ENCODE measurements around the gene SLC9A7.
"Not testable (repeated sequence)": the region's sequence is repeated elsewhere in the genome, so short reads cannot be mapped to it uniquely, and the experiment has no call there.

The SLC9A7 gene

DNA sequence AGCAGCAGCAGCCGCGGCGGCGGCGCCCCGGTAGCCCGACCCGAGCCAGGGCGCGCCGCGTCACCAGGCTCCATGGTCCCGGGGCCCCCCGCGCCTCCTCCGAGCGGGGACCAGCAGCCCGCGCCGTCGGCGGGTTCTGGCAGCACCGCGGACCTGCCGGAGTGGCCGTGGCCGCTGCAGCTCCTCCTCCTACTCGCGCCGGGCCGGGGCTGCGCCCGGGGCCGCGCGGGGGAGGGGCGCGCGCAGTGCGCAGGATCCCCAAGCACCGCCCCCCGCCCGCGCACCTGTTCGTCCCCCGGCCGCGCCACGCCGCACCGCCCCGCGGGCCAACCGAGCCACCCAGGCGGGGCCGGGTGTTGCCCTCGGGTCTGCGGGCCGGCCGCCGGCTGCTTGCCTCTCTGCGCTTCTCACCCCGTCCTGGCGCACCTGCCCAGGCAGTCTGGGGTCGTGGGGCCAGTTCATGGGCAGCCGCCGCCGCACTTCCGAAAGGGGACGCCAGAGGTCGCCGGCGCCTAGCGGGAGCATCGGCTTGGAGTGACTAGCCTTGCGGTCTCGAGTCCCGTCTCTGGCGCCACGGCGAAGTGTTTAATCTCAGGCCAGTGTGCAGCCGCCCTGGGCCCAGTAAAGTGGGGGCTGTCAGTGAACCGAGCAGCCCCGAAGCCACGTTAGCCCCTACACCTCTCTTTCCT lies at the start of gene SLC9A7:
Gene SLC9A7 (minus strand): TSS at position 163 of the 689 bp plus-strand sequence. CDS start 89 bp downstream, at position 74.
- peak; percentile 69 for DNase-seq (ENCODE audit: low read depth)

DNA sequence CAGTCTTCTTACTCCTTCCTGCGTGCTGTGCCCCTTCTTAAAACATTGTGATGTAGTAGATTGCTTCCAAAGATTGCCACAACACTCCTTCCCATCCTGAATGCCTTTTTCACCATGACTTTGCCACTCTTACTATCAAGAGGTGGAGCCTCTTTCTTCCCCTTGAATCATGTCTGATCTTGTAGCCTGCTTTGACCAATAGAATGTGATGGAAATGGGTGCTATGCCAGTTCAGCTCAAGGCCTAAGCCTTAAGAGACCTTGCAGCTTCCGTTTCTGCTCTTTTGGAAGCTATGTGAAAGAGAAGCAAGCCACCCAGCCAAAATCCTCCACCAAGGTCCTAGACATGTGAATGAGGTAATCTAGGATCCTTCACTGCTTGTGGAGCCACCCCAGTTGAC lies 46.4 kb upstream of the SLC9A7 start:
- no peak for DNase-seq (ENCODE audit: low read depth)

DNA sequence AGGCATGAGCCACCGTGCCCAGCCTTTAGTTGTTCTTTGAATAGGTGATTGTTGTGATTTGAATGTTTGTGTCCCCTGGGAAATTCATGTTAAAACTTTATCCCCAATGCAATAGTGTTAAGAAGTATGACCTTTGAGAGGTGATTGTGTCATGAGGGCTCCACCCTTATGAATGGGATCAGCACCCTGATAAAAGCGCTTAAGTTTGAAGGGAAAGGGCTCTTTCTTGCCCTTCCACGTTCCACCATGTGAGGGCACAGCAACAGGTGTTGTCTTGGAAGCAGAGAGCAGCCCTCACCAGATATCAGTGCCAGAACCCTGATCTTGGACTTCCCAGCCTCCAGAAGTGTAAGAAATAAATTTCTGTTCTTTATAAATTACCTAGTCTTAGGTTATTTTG lies 44.2 kb upstream of the SLC9A7 start:
- no peak for DNase-seq (ENCODE audit: low read depth)

DNA sequence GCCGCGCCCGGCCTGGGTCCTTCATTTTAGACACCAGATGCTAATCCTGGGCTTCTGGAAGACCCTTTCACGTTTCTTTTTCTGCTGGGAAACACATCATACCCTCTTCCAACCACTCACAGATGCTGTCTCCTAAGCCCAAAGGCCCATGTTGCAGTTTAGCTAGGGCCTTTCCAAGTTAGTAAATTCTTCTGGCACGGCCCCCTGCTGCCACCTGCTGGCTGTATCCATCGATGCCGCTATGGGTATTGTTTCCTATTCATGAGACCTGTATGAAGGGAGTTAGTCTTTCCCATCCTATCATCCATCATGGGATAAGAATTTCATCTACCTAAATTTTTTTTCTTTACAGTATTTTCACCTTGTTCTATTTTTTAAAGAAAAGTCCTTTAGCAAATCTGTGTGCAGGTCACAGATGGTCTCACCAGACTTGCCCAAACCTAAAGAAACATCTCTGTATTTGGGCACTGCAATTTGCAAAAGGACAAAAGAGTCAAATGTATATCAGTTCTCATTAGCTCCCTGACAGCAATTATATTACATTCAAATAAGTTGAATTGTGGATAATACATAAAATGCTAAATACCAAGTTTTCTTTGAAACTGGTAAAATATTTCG lies 37.8 kb upstream of the SLC9A7 start:
- peak; percentile 54 for DNase-seq (ENCODE audit: low read depth)

DNA sequence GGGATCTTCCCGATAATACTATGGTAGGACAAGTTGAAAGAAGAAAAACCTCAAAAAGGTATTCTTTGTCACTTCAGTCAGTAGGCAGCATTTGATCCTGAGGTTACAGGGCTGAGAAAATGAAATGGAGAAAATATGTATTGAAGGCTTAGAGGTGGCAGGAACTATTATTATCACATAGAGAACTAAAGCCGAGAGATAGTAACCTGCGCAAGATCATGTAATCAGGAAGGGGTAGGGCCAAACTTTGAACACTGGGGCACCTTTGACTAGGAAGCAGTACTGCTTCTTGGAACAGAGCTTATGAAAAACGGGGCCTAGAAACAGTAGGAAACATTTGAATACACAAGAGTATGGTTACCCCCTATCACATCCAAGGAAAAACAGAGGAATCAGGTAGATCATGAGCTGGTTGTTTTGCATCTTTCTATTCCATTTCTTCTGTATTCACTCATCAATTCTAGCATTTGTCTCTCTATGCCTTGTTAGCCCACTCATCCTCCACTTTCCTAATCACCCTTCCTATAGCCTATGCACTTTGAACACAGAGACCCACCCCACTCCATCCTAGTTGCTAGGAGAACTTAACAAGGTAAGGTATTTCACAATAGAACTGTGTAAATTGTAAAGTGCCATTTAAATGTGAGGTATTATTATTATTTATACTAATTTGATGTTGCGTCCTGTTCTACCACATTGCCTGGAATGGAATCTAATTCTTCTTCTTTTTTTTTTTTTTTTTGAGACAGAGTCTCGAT lies 34.6 kb upstream of the SLC9A7 start:
- DNase-seq (ENCODE audit: low read depth), result no peak

DNA sequence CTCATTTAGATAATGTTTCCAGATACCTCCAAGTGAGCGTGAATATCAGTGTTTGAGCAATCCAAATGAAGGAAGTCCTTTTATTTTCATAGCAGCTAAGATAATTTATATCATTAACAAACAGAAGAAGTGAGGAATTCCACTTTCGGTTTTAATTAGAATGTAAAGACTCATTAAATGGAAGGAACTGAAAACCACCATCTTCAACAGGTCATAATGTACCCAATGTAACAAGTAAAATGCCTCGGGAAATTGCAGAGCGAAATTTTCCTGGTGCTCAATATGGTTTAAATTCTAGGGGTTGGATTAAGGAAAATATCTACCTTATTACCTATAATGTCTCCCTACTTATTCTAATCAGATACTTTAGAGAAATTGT lies 33.9 kb upstream of the SLC9A7 start:
- DNase-seq (ENCODE audit: low read depth), result no peak

DNA sequence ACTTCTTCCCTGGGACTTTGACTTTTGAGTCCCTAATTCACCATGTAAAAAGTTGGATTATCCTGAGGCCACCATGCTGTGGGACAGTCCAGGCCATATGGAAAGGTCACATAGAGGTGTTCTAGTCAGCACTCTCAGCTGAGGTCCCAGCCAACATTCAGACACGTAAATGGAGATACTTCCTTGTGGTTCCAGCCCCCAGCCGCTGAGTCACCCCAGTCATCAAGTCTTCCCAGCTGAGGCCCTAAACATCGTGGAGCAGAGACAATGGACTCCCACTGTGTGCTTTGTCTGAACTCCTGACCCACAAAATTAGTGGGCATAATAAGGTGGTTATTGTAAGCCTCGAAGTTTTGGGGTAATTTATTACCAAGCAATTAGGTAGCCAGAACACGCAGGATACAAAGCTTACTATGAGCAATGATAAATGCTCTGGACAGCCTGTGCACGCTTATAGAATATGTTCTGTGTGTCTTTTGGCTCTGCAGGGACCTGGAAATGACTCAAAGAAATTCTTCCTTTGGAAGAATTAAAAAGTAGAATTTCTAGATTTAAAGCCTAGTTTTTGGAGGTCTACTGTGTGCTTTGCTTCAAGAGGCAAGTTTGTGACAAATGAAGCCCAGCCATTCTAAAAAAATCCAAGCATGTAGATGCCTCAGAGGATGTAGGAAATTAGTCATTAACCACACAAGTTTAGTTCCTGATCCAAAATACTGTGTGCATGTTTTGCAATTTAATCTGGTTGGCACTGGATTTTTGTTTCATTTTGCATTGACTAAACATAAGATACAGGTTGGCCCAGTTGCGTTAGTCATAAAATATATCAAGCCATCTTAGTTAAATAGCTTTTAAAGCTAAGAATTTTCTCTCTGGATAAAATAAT lies 33.2 kb upstream of the SLC9A7 start:
- DNase-seq (ENCODE audit: low read depth), result no peak

DNA sequence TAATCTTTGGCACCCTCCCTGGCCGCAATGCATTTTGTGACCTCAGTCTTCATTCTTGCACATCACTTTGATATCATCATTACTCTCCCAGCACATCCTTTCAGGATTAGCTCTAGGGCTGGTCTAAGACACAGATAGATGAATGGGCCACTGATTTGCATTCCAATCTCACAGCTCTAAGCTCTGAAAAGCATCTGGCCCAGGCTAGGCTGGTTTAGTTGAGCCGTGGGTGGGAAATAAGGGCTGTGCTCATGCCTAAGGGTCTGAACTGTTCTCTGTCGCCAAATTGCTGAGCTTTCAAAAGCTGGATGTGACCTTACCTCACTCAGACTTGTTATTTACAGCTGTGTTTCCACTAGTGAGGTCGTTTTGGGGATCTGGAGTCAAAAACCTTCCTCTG lies 30.0 kb upstream of the SLC9A7 start:
- DNase-seq (ENCODE audit: low read depth), result no peak

DNA sequence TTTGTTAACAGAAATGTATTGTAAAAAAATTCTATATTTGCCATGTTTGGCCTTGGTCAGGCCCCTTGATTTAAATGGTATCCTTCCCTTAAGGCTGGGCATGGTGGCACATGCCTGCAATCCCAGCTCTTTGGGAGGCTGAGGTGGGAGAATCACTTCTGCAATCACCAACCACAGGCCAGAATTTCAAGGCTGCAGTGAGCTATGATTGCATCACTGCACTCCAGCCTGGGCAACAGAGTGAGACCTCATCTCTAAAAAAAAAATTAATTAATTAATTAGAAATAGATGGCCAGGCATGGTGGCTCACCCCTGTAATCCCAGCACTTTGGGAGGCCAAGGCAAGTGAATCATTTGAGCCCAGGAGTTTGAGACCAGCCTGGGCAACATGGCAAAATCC lies 25.5 kb upstream of the SLC9A7 start:
- DNase-seq (ENCODE audit: low read depth), result not testable (repeated sequence)

DNA sequence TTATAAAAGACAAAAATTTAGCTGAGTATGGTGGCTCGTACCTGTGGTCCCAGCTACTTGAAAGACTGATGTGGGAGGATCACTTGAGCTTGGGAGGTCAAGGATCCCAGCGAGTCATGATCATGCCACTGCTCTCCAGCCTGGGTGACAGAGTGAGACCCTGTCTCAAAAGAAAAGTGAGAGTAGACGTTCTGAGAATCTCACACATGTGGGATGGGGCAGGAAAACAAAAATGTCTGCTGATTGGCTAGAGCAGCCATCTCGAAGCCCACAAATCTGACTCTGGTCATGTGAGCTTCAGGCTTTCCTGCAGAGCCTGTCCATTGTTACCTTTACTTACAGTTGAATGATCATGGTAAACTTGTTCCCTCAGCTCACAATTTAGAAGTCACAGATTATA lies 23.1 kb upstream of the SLC9A7 start:
- no peak for DNase-seq (ENCODE audit: low read depth)

DNA sequence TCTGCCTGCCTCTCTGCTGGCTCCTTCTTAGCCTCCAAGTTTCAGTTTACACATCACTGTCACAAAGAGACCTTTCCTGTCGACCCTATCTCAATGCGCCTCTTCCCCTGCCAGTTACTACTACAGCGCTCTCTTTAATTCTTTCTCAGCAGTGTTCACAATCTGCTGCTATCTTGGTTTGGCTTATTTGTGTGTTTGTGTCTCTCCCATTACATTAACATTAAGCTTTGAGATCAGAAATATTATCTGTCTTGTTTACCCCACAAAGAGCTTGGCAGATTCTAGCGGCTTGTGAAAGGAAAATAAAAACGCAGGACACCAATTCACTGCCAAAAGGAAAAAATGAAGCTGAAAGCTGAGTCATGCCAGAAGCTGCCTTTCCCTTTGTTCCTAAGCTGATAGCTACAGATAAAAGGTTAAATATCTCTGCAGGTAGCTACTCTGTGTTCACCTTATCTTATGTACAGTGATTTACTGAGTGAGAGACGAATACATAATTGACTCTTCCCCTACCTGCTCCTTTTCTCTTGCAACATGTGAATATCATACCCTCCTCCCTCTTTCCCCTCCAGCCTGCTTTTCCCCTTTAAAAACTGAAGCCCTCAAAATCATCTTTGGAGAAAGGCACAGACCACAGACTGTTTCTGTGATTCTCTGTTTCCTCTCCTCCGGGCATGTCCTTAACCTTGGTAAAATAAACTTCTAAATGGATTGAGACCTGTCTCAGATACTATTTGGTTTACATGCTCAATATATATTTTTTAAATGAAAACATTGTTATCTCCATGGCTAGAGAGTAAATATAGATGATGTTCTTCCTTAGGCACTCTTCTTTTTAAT lies 19.3 kb upstream of the SLC9A7 start:
- DNase-seq (ENCODE audit: low read depth), result no peak

DNA sequence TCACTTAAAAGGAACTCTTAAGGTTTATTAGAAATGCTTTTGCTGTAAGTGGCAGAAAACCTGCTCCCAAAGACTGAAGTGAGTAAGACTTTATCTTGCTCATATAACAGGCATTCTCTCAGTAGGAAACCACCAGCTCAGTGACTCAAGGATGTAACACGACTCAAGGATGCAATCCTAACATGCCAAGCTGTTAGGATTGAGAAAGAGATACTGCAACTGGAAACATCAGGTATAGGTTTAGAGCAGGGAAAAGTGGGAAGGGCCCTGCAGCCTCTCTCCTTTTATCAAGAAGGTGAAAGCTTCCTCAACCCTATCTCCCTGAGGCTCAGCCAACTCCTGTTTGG lies 11.9 kb upstream of the SLC9A7 start:
- no peak for DNase-seq (ENCODE audit: low read depth)

DNA sequence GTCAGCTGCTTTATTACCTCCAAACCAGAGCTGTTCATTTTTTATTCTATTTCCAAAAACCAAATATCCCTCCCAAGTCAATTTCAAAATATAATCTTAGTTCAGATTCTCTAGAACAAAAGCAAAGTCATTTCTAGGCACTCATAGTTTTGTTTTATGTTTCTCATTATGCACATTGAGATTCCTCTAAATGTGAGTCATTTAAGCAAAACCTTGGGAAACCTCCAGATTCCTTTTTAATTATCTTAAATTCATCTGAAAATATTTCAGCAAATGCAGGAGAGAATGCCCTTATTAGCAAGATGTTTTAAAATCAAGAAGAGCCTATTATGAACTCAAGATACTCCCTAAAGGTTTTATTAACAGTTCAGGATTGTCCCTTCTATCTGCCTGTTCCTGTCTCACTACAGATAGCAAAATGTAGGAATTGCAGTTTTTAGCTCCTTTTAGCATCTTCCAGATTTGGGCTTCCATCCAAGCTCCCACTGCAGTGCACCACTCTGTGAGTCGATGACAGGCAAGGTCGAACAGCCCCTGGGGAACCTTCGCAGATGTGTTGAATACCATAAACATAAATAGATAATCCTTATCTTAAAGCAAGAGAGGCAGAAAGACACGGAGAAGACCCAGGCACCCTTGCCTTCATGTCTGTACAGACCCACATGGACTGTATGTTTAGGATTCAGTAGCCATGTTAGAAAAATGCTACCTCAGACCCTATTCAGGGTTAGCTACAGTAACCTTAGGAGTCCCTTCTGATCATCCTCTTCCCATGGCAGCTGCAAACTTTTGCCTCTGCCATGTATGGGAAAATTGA lies 11.3 kb upstream of the SLC9A7 start:
- no peak for DNase-seq (ENCODE audit: low read depth)

DNA sequence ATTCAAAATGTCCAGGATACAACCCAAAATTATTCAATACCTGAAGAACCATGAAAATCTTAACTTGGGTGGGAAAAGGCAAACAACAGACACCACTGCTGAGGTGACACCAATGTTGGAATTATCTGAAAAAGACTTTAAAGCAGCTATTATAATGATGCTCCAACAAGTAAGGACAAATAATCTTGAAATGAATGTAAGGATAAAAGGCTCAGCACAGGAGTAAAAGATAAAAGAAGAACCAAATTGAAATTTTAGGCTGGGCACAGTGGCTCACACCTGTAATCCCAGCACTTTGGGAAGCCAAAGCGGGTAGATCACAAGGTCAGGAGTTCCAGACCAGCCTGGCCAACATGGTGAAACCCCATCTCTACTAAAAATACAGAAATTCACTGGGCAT lies 4.0 kb upstream of the SLC9A7 start:
- DNase-seq (ENCODE audit: low read depth), result no peak

DNA sequence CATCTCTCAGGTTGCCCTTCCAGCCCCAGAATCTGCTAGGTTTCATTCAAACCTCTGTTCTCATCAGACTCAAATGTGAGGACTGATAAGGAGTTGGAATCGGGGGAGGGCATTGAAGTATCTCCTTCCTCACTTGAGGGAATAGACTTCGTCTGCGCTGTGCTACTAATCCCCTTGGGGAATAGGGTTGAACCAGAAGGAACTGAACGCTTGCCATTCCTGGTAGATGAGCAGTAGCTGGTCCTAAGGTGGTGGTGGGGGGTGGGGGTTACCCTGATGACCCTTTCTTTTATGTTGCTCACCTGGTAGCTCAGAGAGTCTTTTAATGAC lies 692 bp upstream of the SLC9A7 start:
- no peak for DNase-seq (ENCODE audit: low read depth)

DNA sequence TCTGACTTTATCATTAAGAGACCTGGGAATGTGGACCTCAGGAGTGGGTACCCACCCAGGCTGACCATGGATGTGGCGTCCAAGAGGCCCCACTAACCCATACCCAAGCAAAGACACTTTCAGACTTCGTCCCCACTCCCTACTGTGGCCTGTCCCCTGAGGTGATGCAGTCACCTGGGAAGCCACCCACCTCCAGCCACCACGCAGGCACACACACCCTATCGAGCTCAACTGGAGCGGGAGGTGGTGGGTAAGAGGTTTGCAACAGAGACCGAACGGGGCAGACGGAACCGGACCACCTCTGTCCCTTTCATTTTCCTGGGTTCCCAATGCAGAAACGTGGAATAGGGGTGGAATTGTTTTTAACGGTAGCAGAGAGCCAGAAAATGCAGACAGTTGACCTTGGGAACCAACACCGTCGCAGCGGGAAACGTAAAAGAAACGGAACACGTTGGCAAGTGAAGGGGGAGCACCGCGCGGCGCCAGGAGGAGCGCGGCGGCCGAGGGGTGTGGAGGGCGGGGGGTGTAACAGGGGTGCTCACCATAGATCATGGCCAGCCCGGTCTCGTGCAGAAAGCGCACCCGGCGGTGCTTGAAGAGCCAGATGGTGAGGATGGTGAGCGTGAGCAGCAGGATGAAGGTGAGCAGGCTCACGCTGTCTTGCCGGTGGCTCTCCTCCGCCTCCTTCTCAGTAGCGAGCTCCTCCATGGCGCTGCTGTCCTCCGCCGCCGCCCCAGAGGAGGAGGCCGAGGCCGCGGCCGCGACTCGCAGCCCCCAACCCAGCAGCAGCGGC lies 559 bp downstream of the SLC9A7 start:
- DNase-seq (ENCODE audit: low read depth), result peak; percentile 7

DNA sequence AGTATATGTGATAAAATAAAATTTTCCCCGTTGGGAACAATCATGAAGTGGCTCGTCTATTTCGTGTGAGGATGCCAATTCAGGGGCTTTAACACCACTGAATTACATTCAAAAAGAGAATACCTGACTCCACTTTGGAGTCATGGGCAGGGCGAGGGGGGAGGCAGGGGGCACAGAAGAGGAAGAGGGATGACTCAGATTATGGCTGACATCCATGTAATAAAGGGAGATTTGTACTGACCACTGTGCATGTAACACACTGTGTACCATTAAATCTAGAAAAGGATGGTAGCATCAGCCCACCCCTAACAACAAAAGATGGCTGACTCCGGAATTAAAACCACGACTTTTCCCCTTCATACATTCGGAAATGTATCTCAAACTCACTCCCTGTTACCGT lies 1.3 kb downstream of the SLC9A7 start:
- DNase-seq (ENCODE audit: low read depth), result no peak

DNA sequence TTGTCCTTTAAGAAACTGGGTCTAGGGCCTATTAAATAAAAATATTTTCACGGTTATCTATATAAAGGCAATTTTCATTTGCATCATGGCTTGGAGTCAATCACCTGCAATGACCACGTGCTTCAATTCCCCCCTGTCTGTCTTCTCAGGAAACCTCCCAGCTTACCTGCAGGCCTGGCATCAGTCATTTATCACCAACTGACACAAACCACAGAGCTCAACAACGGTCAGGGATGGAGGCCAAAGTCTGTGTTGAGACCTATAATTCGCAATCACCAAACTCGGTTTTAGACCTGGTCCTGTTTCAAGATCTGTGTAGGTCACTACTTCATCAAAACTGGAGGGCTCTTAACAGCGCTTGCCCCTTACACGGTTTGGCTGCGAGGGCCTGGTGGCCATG lies 1.9 kb downstream of the SLC9A7 start:
- DNase-seq (ENCODE audit: low read depth), result no peak

DNA sequence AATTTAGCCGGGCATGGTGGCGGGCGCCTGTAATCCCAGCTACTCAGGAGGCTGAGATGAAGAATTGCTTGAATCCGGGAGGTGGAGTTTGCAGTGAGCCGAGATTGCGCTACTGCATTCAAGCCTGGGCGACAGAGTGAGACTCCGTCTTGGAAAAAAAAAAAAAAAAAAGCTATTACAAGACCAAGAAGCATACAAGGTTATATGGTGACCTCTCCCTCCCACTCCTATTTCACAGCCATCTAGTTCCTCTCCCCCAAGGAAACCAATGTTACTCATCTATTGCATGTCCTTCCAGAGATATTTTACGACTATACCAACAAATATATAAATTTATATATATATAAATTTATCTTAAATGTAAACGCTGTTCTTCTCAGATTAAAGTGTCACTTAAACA lies 3.2 kb downstream of the SLC9A7 start:
- no peak for DNase-seq (ENCODE audit: low read depth)

DNA sequence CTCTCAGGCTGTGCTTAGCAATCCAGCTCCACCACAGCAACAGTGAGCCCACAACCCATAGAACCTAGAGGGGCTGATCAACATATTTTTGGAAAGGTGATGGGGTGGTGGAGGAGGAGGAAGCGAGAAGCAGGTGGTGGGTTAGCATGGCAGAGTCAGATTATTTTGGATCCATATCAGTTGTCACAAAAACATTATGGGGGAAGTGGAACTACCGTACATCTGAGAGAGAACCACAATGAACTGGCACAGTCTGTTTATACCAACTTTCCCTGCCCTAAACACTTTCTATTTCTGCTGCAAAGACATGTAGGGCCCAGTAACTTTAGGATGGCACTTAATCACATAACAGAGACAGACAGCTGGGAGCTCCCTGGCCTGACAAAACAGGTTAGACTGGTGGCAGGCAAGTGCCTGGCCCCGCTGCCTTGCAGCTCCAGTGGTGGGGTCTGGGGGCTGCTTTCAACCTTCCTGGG lies 4.3 kb downstream of the SLC9A7 start:
- DNase-seq (ENCODE audit: low read depth), result no peak
